H9 (cell line): ENCODE results near the gene ARID1B. TPM values are rescaled to one million over a fixed set of nuclear protein-coding genes. Genes with fewer than 3 reads are reported as not detected.
A peak's percentile ranks its signal among the peaks of the same experiment; 100 is the strongest.

Source experiments
- DNase-seq: peaks from one replicate; pipeline ENCODE4 v3.0.0-alpha.2; 2017
- H2AFZ ChIP-seq: one replicate; pipeline ENCODE4 v1.6.1; 2013; ENCODE audit warnings: mild to moderate bottlenecking, low read length, control low read depth, moderate library complexity
- H2AK5ac ChIP-seq: 2 replicates; pipeline ENCODE4 v1.6.1; 2013; ENCODE audit warnings: low read length, control low read depth, mixed read lengths; ENCODE audit not compliant: insufficient read length
- H2BK120ac ChIP-seq: one replicate; pipeline ENCODE4 v1.6.1; 2013; ENCODE audit warnings: low read depth, mild to moderate bottlenecking, low read length, control low read depth, inconsistent platforms; ENCODE audit not compliant: poor library complexity, severe bottlenecking
- H2BK12ac ChIP-seq: 2 replicates; pipeline ENCODE4 v1.6.1; 2013; ENCODE audit warnings: low read length, control low read depth, mixed read lengths, low read depth; ENCODE audit not compliant: insufficient read length
- H2BK15ac ChIP-seq: 2 replicates; pipeline ENCODE4 v1.6.1; 2013; ENCODE audit warnings: low read depth, low read length, control low read depth
- H2BK20ac ChIP-seq: one replicate; pipeline ENCODE4 v1.6.1; 2013; ENCODE audit warnings: low read depth, mild to moderate bottlenecking, low read length, control low read depth, inconsistent platforms; ENCODE audit not compliant: poor library complexity, severe bottlenecking
- H2BK5ac ChIP-seq: 2 replicates; pipeline ENCODE4 v1.6.1; 2013; ENCODE audit warnings: low read length, control low read depth, mixed read lengths; ENCODE audit not compliant: insufficient read length
- H3K14ac ChIP-seq: 2 replicates; pipeline ENCODE4 v1.6.1; 2013; ENCODE audit warnings: low read length, control low read depth; ENCODE audit not compliant: insufficient read depth
- H3K18ac ChIP-seq: 2 replicates; pipeline ENCODE4 v1.6.1; 2013; ENCODE audit warnings: low read depth, mild to moderate bottlenecking, mixed read lengths, low read length, control low read depth; ENCODE audit not compliant: insufficient read length
- H3K23ac ChIP-seq: 2 replicates; pipeline ENCODE4 v1.6.1; 2013; ENCODE audit warnings: low read length, control low read depth, mixed read lengths, low read depth; ENCODE audit not compliant: insufficient read length
- H3K23me2 ChIP-seq: 2 replicates; pipeline ENCODE4 v1.6.1; 2013; ENCODE audit warnings: low read depth, mild to moderate bottlenecking, mixed read lengths, low read length, control low read depth; ENCODE audit not compliant: insufficient read length, poor library complexity, severe bottlenecking
- H3K27ac ChIP-seq: 2 replicates; pipeline ENCODE4 v1.5.1; 2013; ENCODE audit warnings: low read length, control low read depth, mixed read lengths, low read depth; ENCODE audit not compliant: insufficient read length
- H3K27me3 ChIP-seq: 2 replicates; pipeline ENCODE4 v1.6.1; 2013; ENCODE audit warnings: low read length, control low read depth, inconsistent platforms; ENCODE audit not compliant: insufficient read depth
- H3K4ac ChIP-seq: 2 replicates; pipeline ENCODE4 v1.6.1; 2013; ENCODE audit warnings: low read depth, mild to moderate bottlenecking, control low read depth, inconsistent platforms, low read length, moderate library complexity
- H3K4me1 ChIP-seq: 2 replicates; pipeline ENCODE4 v1.6.1; 2013; ENCODE audit warnings: low read length, control low read depth, inconsistent platforms; ENCODE audit not compliant: insufficient read depth
- H3K4me2 ChIP-seq: 2 replicates; pipeline ENCODE4 v1.6.1; 2013; ENCODE audit warnings: low read length, control low read depth, mixed read lengths; ENCODE audit not compliant: insufficient read length, insufficient read depth
- H3K56ac ChIP-seq: 2 replicates; pipeline ENCODE4 v1.6.1; 2013; ENCODE audit warnings: low read depth, mild to moderate bottlenecking, mixed read lengths, low read length, control low read depth; ENCODE audit not compliant: insufficient read length
- H3K79me1 ChIP-seq: 2 replicates; pipeline ENCODE4 v1.6.1; 2013; ENCODE audit warnings: low read depth, mild to moderate bottlenecking, moderate library complexity, low read length, control low read depth, inconsistent platforms; ENCODE audit not compliant: insufficient read depth, poor library complexity, severe bottlenecking
- H3K79me2 ChIP-seq: 2 replicates; pipeline ENCODE4 v1.6.1; 2013; ENCODE audit warnings: low read length, control low read depth, inconsistent platforms; ENCODE audit not compliant: insufficient read depth
- H3K9ac ChIP-seq: 2 replicates; pipeline ENCODE4 v1.6.1; 2013; ENCODE audit warnings: low read length, control low read depth, mixed read lengths; ENCODE audit not compliant: insufficient read length; ENCODE audit errors: extremely low read depth
- H3K9me3 ChIP-seq: one replicate; pipeline ENCODE4 v1.6.1; 2013; ENCODE audit warnings: low read depth, low read length, inconsistent platforms; ENCODE audit not compliant: control insufficient read depth
- H3T11ph ChIP-seq: one replicate; pipeline ENCODE4 v1.6.1; 2013; ENCODE audit warnings: mild to moderate bottlenecking, low read length, control low read depth, inconsistent platforms
- H4K20me1 ChIP-seq: one replicate; pipeline ENCODE4 v1.6.1; 2013; ENCODE audit not compliant: control insufficient read depth, insufficient read length, insufficient read depth
- H4K5ac ChIP-seq: 2 replicates; pipeline ENCODE4 v1.6.1; 2013; ENCODE audit warnings: low read depth, mild to moderate bottlenecking, mixed read lengths, low read length, control low read depth; ENCODE audit not compliant: insufficient read length
- H4K8ac ChIP-seq: replicated peaks from 2 replicates; pipeline ENCODE4 v1.6.1; 2013; ENCODE audit warnings: low read length, control low read depth, mixed read lengths, low read depth; ENCODE audit not compliant: insufficient read length
- H4K91ac ChIP-seq: 2 replicates; pipeline ENCODE4 v1.6.1; 2013; ENCODE audit warnings: low read depth, mild to moderate bottlenecking, moderate library complexity, mixed read lengths, low read length, control low read depth; ENCODE audit not compliant: insufficient read length
- H3K27ac Mint-ChIP-seq, 3 experiments: 2 replicates in 2 of 3; 3 replicates in 1 of 3; pipeline ENCODE4 v1.8.0; 2020 to 2021; ENCODE audit warnings: mixed read lengths in 3 of 3, mild to moderate bottlenecking in 1 of 3, moderate library complexity in 1 of 3
- H3K27me3 Mint-ChIP-seq: 2 replicates; pipeline ENCODE4 v1.8.0; 2021; ENCODE audit warnings: low read depth, mild to moderate bottlenecking, moderate library complexity, mixed read lengths
- H3K36me3 Mint-ChIP-seq, 3 experiments: 2 replicates in 2 of 3; 3 replicates in 1 of 3; pipeline ENCODE4 v1.8.0; 2020 to 2021; ENCODE audit warnings: low read depth in 3 of 3, mixed read lengths in 3 of 3; ENCODE audit not compliant: insufficient read depth in 1 of 3
- H3K4me1 Mint-ChIP-seq, 2 experiments: 2 replicates each; pipeline ENCODE4 v1.8.0; 2020; ENCODE audit warnings: mixed read lengths in 2 of 2
- H3K4me3 Mint-ChIP-seq, 2 experiments: 2 replicates in 1 of 2; 3 replicates in 1 of 2; pipeline ENCODE4 v1.8.0; 2020 to 2021; ENCODE audit warnings: mild to moderate bottlenecking in 2 of 2, mixed read lengths in 2 of 2, moderate library complexity in 1 of 2
- H3K9me3 Mint-ChIP-seq, 2 experiments: 2 replicates in 1 of 2; 3 replicates in 1 of 2; pipeline ENCODE4 v1.8.0; 2020; ENCODE audit warnings: mild to moderate bottlenecking in 2 of 2, mixed read lengths in 2 of 2, moderate library complexity in 1 of 2
- WGBS: extraction: QIAGEN DNeasy Blood & Tissue Kit; methylation state at CpG from one replicate; pipeline ENCODE4 v1.1.7; 2013; ENCODE audit warnings: missing lambda C conversion rate, low lambda C conversion rate, mixed read lengths; ENCODE audit not compliant: insufficient read length; ENCODE audit errors: extremely low coverage; 5-methylcytosine and 5-hydroxymethylcytosine counted together
- total RNA-seq: library from RNA; stranded (reverse); gene quantifications from 2 replicates; pipeline ENCODE4 v1.2.1, GENCODE V29; 2021
- TF ChIP-seq, protein P1 (sequence below): fragments of 200-600 bp; sonication (generic); conservative IDR thresholded peaks from 3 replicates; pipeline ENCODE4 v1.8.0; 2021; ENCODE audit warnings: antibody characterized with exemption, mild to moderate bottlenecking

ARID1B gene
- total RNA-seq, 1 experiment from 2014 or later, result 88.2 TPM

DNA sequence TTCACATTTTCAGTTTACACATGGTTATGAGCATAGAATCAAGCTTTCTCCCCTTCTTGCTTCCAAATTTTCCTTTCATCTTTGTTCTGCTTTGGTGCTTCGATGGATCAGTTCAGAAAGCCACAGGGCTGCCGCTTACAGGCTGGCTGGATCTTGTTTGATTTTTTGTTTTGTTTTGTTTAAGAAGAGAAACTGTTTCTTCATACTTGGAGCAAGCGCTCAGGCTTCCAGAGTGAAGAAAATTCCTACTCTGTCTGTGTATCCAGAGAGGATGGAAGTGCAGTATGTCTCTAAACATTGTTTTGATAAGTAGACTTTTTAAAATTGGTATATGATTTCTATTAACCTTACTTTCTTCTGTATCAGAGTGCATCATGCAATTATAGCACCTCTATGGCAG is 66.9 kb downstream of the ARID1B start:
- Histone ChIP-seq H2BK15ac (no peak overlapping the region), H3K14ac (no peak overlapping the region), H3K9ac (no peak overlapping the region), H3T11ph (no peak overlapping the region), H3K27ac (no peak overlapping the region), H2BK20ac (no peak overlapping the region), H3K79me1 (peaks cover 11% of the 10 kb centered on the region), H3K56ac (no peak overlapping the region), H2AFZ (no peak overlapping the region), H2BK12ac (no peak overlapping the region), H4K5ac (no peak overlapping the region), H3K18ac (no peak overlapping the region), H2AK5ac (no peak overlapping the region), H4K8ac (no peak overlapping the region), H3K23me2 (no peaks in the 10 kb centered on the region), H3K9me3 (no peaks in the 10 kb centered on the region), H3K4me2 (no peak overlapping the region), H3K4ac (no peak overlapping the region), H3K79me2 (peaks cover 30% of the 10 kb centered on the region), H4K91ac (no peak overlapping the region), H2BK5ac (no peak overlapping the region), H3K27me3 (no peaks in the 10 kb centered on the region), H2BK120ac (no peak overlapping the region), H4K20me1 (no peaks in the 10 kb centered on the region), H3K23ac (no peak overlapping the region), H3K4me1 (peaks cover 14% of the 10 kb centered on the region; the same call in 1 of the 2 replicates)
- peaks cover 91% of the 10 kb centered on the region in 2 experiments for H3K4me1 Mint-ChIP-seq
- no peaks in the 10 kb centered on the region for H3K9me3 Mint-ChIP-seq
- H3K4me3 Mint-ChIP-seq, result no peak overlapping the region
- peak overlapping the region in 2 of 3 experiments; percentile 49 to 66; a peak in 4 of 7 replicates for H3K27ac Mint-ChIP-seq
- WGBS, result no CpG with 5 or more reads among the region's 3 CpGs
- TF ChIP-seq, protein P1, sequence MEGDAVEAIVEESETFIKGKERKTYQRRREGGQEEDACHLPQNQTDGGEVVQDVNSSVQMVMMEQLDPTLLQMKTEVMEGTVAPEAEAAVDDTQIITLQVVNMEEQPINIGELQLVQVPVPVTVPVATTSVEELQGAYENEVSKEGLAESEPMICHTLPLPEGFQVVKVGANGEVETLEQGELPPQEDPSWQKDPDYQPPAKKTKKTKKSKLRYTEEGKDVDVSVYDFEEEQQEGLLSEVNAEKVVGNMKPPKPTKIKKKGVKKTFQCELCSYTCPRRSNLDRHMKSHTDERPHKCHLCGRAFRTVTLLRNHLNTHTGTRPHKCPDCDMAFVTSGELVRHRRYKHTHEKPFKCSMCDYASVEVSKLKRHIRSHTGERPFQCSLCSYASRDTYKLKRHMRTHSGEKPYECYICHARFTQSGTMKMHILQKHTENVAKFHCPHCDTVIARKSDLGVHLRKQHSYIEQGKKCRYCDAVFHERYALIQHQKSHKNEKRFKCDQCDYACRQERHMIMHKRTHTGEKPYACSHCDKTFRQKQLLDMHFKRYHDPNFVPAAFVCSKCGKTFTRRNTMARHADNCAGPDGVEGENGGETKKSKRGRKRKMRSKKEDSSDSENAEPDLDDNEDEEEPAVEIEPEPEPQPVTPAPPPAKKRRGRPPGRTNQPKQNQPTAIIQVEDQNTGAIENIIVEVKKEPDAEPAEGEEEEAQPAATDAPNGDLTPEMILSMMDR, result no peak
- no peak for DNase-seq
- peaks cover 0 to 5% (median 0%) of the 10 kb centered on the region in 3 experiments; a peak in 2 of 7 replicates for H3K36me3 Mint-ChIP-seq
- H3K27me3 Mint-ChIP-seq, result no peaks in the 10 kb centered on the region
